EL (cell line): ENCODE data around the gene KCNJ16.
A peak's percentile ranks its signal among the peaks of the same experiment; 100 is the strongest.

Experiments
- DNase-seq: peaks from one replicate; pipeline ENCODE4 v3.0.0-alpha.2; 2016

The KCNJ16 gene

DNA sequence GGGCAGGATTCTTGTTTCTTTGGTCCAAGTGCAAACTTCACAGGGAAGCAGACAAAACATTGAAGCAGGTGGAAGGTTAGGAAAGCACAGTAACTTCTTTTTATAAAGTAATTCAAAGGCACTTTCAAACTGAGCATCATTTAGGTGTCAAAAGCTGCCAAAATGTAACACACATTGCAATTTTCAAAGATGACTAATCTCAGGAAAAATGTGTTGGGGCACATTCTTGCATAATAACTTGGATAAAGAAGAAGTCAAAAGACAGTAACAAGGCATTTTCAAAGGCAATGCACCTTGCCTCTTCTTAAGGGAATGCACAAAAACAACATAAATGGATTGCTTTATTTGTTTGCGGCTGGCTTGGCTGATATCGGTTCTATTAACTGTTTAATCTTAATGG lies 97.9 kb downstream of the KCNJ16 start:
- peak; percentile 16 for DNase-seq

DNA sequence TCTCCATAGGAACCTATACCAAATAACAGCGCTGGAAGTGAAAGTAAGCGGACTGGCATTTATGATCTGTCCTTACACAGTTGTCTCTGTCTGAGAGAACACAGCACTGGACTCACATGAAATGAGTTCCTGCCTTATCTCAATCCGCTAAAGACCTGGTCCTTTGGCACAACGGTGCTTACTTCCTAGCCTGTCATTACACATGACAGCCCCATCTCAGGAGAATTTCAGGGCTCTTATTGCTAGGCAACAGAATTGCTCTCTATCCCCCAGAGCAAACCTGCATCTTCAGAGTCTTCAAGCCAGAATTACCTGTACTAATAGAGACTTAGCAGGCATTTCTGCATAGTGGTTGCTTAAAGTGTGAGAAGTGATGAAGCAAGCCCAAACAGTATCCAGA lies 98.7 kb downstream of the KCNJ16 start:
- DNase-seq, result no peak

DNA sequence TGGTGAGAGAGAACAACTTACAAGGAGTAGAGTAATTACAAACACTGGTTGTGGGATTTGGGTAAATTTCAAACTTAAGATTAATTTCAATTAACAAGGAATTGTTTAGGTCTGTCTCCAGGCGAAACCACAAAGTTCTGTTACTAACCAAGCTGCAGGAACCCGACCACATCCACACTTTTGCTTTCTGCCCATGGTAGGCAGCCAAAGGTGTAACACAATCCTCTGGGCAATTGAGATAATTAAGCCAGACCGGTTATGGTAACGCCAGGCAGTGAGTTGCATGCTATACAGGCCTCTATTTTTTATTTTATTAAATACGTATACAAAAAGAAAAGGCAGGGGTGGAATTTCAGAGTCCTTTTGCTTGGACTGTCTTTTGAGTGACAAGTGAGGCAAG lies 106.4 kb downstream of the KCNJ16 start:
- no peak for DNase-seq

DNA sequence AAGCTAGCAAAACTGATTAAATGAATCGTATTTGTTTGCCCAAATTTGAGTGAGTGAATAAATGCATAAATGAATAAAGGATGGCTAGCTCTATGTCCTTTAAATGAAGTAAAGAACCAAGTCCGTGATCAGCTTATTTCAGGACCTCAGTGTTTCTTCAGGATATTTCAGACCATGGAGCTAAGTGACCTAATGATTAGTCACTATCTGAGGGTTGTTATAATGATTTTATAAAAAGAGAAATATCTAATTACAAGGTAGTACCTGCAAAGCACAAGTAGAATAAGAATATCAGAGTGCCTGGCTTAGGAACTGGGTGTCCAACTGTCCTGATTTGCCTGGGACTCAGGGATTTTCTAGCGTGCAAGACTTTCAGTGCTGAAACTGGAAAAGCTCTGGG lies 106.8 kb downstream of the KCNJ16 start:
- no peak for DNase-seq

DNA sequence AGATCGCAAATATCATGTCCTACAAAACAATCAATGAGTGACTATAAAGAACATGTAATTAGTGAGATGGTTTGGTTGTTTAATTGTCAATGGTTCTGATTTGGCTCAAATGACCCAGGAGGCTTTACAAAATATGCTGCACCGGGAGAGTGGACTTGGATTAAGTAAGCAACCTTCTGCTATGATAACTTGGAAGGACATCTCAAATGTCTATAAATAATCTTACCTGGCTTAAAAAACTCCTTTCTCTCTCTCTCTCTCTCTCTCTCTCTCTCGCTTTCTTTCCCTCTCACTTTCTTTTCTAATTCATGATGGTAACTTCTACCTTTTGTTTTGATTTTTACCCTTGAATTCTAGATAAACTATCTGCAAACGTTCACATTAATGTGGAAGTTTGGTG lies 108.5 kb downstream of the KCNJ16 start:
- no peak for DNase-seq

DNA sequence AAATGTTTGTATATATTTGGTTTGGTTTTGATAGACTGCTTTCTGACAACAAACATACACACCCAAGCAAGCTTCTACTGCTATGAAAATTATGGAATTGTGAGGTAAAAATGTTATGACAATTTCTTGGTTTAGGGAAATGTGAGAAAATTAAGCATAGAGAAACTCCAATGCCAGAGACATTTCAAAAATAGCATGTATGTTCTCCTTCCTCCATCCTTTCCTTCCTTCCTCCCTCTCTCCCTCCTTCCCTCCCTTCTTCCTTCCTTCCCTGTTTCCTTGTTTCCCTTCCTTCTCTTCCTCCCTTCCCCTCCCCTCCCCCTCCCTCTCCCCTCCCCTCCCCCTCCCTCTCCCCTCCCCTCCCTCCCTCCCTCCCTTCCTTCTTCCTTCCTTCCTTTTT lies 109.2 kb downstream of the KCNJ16 start:
- DNase-seq, result no peak

DNA sequence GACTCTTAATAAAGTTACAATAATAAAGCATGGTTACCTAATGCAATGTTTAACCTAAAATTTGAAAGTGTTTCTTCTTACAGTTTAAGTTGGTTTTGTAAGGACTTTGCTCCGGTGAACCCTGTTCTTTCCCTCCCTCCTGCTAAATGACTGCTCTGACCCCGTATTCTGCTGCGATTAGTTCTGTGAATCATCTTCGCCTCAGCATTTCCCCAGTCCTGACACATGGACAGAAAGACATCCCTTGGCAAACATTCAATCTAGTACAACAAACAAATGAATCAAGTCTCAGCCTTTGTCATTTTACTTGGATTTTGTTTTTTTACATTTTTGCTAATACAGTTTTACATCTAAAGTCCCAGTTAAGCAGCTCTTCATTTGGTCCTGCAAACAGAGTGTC lies 109.7 kb downstream of the KCNJ16 start:
- peak; percentile 67 for DNase-seq
